IPS DF 6.9 (cell line): ENCODE measurements around the gene ACCS.

Experiments
- DNase-seq: peaks from one replicate; pipeline ENCODE4 v3.0.0-alpha.2; 2013; ENCODE audit warnings: low read depth, low spot score
- H3K27ac ChIP-seq: one replicate; pipeline ENCODE4 v1.5.1; 2013; ENCODE audit warnings: low read length, control low read depth
- H3K27me3 ChIP-seq: 2 replicates; pipeline ENCODE4 v1.6.1; 2013; ENCODE audit warnings: mild to moderate bottlenecking, low read length; ENCODE audit not compliant: control insufficient read depth, insufficient read depth
- H3K36me3 ChIP-seq: 2 replicates; pipeline ENCODE4 v1.6.1; 2013; ENCODE audit warnings: low read length; ENCODE audit not compliant: control insufficient read depth, insufficient read depth
- H3K4me1 ChIP-seq: 2 replicates; pipeline ENCODE4 v1.6.1; 2013; ENCODE audit warnings: low read length; ENCODE audit not compliant: control insufficient read depth, insufficient read depth
- H3K4me3 ChIP-seq: 2 replicates; pipeline ENCODE4 v1.5.1; 2013; ENCODE audit warnings: mild to moderate bottlenecking, low read length
- H3K9me3 ChIP-seq: 2 replicates; pipeline ENCODE4 v1.6.1; 2013; ENCODE audit warnings: low read length, inconsistent platforms; ENCODE audit not compliant: control insufficient read depth, insufficient read depth
- WGBS: extraction: QIAGEN DNeasy Blood & Tissue Kit; methylation state at CpG from one replicate; pipeline ENCODE4 v1.1.7; 2013; ENCODE audit warnings: mixed read lengths, missing lambda C conversion rate; ENCODE audit not compliant: insufficient read length, insufficient coverage; 5-methylcytosine and 5-hydroxymethylcytosine counted together

The ACCS gene

DNA sequence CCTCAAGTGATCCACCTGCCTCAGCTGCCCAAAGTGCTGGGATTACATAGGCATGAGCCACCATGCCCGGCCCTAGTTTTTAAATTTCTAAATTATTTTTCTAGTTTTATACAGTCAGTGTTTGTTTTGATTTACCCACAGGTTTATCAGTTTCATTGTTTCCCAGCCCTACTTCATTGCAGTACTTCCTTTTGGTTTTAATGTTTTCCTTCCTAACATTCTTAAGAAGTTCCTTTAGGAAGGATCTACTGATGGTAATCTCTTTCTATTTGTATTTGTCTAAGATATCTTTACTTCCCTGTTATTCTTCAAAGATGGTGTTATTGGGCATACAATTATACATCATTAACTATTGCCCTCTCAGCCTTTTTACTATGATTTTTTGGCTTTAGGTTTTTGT lies 24.5 kb downstream of the ACCS start:
- Histone ChIP-seq H3K36me3 (no peaks in the 10 kb centered on the region), H3K4me1 (no peaks in the 10 kb centered on the region), H3K27ac (no peak overlapping the region), H3K27me3 (no peaks in the 10 kb centered on the region), H3K9me3 (no peaks in the 10 kb centered on the region), H3K4me3 (no peak overlapping the region)
- no peak for DNase-seq
- WGBS: no CpG with 5 or more reads among the region's 1 CpG

- no peaks in the 10 kb centered on the region for H3K9me3 ChIP-seq
- no peaks in the 10 kb centered on the region for H3K36me3 ChIP-seq
- no peak overlapping the region for H3K4me3 ChIP-seq
- no peaks in the 10 kb centered on the region for H3K4me1 ChIP-seq
- DNase-seq: peak; percentile 85
- no peaks in the 10 kb centered on the region for H3K27me3 ChIP-seq
- WGBS: no CpG with 5 or more reads among the region's 11 CpGs
- H3K27ac ChIP-seq: no peak overlapping the region
Measured at GRCh38 chr11:44094260-44094868, 28.3 kb downstream of the ACCS start.

DNA sequence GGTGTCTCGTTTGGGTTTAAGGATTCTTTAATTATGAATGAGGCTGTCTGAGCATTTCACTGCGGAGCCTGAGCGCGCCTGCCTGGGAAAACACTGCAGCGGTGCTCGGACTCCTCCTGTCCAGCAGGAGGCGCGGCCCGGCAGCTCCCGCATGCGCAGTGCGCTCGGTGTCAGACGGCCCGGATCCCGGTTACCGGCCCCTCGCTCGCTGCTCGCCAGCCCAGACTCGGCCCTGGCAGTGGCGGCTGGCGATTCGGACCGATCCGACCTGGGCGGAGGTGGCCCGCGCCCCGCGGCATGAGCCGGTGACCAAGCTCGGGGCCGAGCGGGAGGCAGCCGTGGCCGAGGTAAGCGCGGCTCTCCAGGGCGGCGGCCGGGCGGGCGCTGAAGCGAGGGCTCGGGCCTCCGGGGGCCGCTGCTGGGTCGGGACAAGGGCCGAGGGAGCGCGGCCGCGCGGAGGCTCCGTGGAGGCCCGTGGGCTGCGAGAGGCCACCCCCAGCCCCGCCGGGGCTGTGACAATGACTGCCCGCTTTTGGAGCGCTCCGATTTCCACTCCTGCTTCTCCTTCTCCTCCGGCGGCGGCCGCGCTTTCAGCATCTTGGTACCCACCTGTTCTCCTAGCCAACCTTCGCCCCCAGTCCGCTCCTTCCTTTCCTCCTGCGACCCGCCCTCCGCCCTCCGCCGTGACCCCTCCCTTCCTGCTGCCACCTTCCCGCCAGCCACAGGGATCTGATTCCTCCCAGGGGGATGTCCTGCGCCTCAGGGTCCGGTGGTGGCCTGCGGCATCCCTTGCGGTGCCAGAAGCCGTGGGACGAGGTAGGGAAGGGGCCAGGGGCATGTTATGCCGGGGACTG lies 29.7 kb downstream of the ACCS start, which contains the start of gene EXT2:
EXT2 (plus strand) TSS at position 173 of the 854 bp plus-strand sequence. CDS start 12,035 bp downstream, outside the sequence.
- WGBS: no CpG with 5 or more reads among the region's 83 CpGs
- Histone ChIP-seq H3K4me3 (peak within 1 kb of the TSS; percentile 53), H3K36me3 (no peaks in the 10 kb centered on the region), H3K27me3 (no peaks in the 10 kb centered on the region), H3K9me3 (no peaks in the 10 kb centered on the region), H3K4me1 (no peaks in the 10 kb centered on the region), H3K27ac (no peak within 1 kb of the TSS)
- DNase-seq: peak; percentile 61

DNA sequence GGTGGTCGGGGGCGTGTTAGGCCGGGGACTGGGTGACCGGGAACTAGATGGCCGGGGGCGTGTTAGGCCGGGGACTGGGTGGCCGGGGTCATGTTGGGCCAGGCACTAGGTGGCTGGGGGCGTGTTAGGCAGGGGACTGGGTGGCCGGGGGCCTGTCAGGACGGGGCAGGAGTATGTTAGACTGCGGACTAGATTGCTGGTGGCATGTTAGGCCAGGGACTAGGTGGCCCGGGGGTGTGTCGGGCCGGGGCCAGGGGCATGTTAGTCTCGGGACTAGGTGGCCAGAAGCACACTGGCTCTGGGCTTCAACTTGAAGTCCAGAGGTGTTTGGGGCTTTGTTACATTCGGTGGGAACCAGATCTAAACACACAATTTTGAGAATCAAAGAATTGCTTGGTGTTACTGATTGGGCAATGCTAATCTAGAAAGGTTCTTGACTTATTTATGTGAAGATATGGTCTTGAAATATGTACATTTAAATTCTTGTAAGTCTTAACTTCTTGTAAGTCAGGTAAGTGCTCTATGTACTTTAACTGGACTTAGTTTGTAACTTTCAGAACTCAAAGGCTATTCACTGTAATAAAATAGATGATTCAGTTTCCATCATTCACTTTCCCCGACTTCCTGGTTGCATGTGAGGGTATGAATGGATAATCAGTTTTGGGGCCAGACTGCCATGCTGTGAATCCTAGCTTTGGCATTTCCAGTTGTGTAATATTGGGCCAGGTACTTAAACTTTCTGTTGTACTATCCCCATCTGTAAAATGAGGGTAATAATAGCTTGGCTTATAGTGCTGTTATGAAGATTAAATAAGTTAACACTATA lies 30.5 kb downstream of the ACCS start:
- WGBS: no CpG with 5 or more reads among the region's 18 CpGs
- no peaks in the 10 kb centered on the region for H3K36me3 ChIP-seq
- no peak for DNase-seq
- no peaks in the 10 kb centered on the region for H3K4me1 ChIP-seq
- H3K4me3 ChIP-seq: peak overlapping the region; percentile 53; the same call in 1 of the 2 replicates
- H3K27ac ChIP-seq: no peak overlapping the region
- H3K27me3 ChIP-seq: no peaks in the 10 kb centered on the region
- no peaks in the 10 kb centered on the region for H3K9me3 ChIP-seq

DNA sequence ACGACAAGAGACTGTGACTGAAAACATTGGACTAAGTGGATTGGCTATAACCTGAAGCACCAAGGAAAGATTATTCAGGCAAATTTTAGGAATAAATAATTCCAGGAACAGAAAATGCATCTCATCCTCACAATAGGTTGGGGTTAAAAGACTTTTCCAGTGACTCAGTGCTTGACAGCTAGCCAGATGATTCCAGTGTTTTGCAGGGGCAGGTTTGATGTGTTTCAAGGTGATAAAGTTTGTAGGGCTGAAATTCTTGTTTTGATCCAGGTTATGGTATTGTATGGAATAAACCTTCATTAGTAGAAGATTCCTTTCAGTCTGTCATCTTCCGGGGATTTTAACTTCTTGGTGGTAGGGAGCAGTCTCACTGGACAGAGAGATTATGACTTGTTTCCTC lies 31.8 kb downstream of the ACCS start:
- no peak overlapping the region for H3K4me3 ChIP-seq
- no peaks in the 10 kb centered on the region for H3K4me1 ChIP-seq
- H3K36me3 ChIP-seq: no peaks in the 10 kb centered on the region
- no peaks in the 10 kb centered on the region for H3K9me3 ChIP-seq
- WGBS: no CpG with 5 or more reads among the region's 2 CpGs
- DNase-seq: no peak
- H3K27me3 ChIP-seq: no peaks in the 10 kb centered on the region
- H3K27ac ChIP-seq: no peak overlapping the region

DNA sequence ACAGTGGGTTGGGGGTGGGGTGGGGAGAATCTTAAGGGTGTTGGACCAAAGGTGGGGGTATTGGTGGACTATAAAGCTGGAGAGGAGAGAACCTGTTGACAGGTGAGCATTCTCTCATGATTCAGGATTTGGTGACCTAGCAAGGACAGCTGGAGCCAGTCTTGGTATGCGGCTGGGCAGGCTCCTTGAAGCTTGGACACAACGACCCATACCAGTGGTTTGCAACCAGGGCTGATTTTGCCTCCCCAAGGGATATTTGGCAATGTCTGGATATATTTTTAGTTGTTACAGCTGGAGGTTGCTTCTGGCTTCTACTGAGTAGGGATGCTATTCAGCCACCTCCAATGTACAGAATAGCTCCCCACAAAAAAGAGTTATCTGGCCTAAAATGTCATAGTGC lies 35.0 kb downstream of the ACCS start:
- Histone ChIP-seq H3K4me3 (no peak overlapping the region), H3K27me3 (no peaks in the 10 kb centered on the region), H3K9me3 (no peaks in the 10 kb centered on the region), H3K36me3 (no peaks in the 10 kb centered on the region), H3K4me1 (no peaks in the 10 kb centered on the region), H3K27ac (no peak overlapping the region)
- WGBS: no CpG with 5 or more reads among the region's 2 CpGs
- DNase-seq: no peak

GRCh38 chr11:44104481-44105294 lies 38.6 kb downstream of the ACCS start:
- DNase-seq: no peak
- no CpG with 5 or more reads among the region's 5 CpGs for WGBS
- Histone ChIP-seq H3K4me1 (no peaks in the 10 kb centered on the region), H3K36me3 (no peaks in the 10 kb centered on the region), H3K27ac (no peak overlapping the region), H3K27me3 (no peaks in the 10 kb centered on the region), H3K4me3 (no peak overlapping the region), H3K9me3 (no peaks in the 10 kb centered on the region)

GRCh38 chr11:44108260-44108659 lies 42.2 kb downstream of the ACCS start:
- Histone ChIP-seq H3K4me3 (no peak overlapping the region), H3K27ac (no peak overlapping the region), H3K4me1 (no peaks in the 10 kb centered on the region), H3K27me3 (no peaks in the 10 kb centered on the region), H3K36me3 (no peaks in the 10 kb centered on the region), H3K9me3 (no peaks in the 10 kb centered on the region)
- WGBS: no CpG with 5 or more reads among the region's 6 CpGs
- no peak for DNase-seq

GRCh38 chr11:44110231-44110679 lies 44.2 kb downstream of the ACCS start:
- Histone ChIP-seq H3K27me3 (no peaks in the 10 kb centered on the region), H3K4me3 (no peak overlapping the region)

More at GRCh38 chr11:44110231-44110679, 44.2 kb downstream of the ACCS start:
- no peaks in the 10 kb centered on the region for H3K4me1 ChIP-seq
- no peaks in the 10 kb centered on the region for H3K9me3 ChIP-seq
- WGBS: no CpG with 5 or more reads among the region's 4 CpGs
- no peak overlapping the region for H3K27ac ChIP-seq
- H3K36me3 ChIP-seq: no peaks in the 10 kb centered on the region
- no peak for DNase-seq
